ENCODE data around the gene C6orf136. TPM values are rescaled to one million over a fixed set of nuclear protein-coding genes. Genes with fewer than 3 reads are reported as not detected.
"Not testable (repeated sequence)": the region's sequence is repeated elsewhere in the genome, so short reads cannot be mapped to it uniquely, and the experiment has no call there.

C6orf136 gene
- total RNA-seq, 4 donors from 2014 or later = 10.8 to 19.6 (median 16.6) TPM

- no peak for ATAC-seq
- H3K27ac ChIP-seq = no peak overlapping the region
- H3K27me3 ChIP-seq = no peaks in the 10 kb centered on the region
- TF ChIP-seq, protein P1, sequence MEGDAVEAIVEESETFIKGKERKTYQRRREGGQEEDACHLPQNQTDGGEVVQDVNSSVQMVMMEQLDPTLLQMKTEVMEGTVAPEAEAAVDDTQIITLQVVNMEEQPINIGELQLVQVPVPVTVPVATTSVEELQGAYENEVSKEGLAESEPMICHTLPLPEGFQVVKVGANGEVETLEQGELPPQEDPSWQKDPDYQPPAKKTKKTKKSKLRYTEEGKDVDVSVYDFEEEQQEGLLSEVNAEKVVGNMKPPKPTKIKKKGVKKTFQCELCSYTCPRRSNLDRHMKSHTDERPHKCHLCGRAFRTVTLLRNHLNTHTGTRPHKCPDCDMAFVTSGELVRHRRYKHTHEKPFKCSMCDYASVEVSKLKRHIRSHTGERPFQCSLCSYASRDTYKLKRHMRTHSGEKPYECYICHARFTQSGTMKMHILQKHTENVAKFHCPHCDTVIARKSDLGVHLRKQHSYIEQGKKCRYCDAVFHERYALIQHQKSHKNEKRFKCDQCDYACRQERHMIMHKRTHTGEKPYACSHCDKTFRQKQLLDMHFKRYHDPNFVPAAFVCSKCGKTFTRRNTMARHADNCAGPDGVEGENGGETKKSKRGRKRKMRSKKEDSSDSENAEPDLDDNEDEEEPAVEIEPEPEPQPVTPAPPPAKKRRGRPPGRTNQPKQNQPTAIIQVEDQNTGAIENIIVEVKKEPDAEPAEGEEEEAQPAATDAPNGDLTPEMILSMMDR (IDR thresholded peaks at IDR 0.05) = no peak
- TF ChIP-seq POLR2A (IDR thresholded peaks at IDR 0.05) (no peak), EP300 (IDR thresholded peaks at IDR 0.05) (no peak), POLR2AphosphoS5 (IDR thresholded peaks at IDR 0.05) (no peak)
- peaks cover 0 to 100% of the 10 kb centered on the region in 2 donors for H3K36me3 ChIP-seq
- no peaks in the 10 kb centered on the region for H3K9me3 ChIP-seq
- no peaks in the 10 kb centered on the region for H3K4me1 ChIP-seq
- no peak overlapping the region for H3K4me3 ChIP-seq
- 89% methylated on average over 1 of the region's 7 CpGs; no CpG with 5 or more reads in 1 of the 2 donors for WGBS, 2 donors (ENCODE audit: low coverage in 1 of 2)
Observed at GRCh38 chr6:30656513-30656912, 9.6 kb downstream of the C6orf136 start.

DNA sequence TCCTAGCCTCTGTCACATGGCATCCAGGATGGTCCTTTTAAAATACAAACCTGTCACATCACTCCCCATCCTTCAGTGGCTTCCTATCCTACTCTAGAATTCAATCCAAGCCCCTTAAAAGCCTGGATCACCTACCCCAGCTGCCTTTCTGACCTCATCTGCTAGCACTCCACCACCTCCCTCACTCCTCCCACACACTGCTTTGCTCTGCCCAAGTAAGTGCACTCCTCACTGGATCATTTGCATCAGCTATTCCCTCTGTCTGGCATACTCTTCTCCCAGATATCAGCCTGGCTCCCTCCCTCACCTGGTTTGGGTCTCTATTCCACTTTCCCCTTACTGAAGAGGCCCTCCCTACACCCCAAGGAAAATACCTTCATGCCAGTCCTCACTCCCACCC is 10.5 kb downstream of the C6orf136 start:
- ATAC-seq = no peak
- H3K36me3 ChIP-seq = peaks cover 0 to 100% of the 10 kb centered on the region in 2 donors
- H3K27ac ChIP-seq = no peak overlapping the region
- no peaks in the 10 kb centered on the region for H3K27me3 ChIP-seq
- no peaks in the 10 kb centered on the region for H3K4me1 ChIP-seq
- TF ChIP-seq POLR2AphosphoS5 (IDR thresholded peaks at IDR 0.05) (no peak), EP300 (IDR thresholded peaks at IDR 0.05) (no peak), POLR2A (IDR thresholded peaks at IDR 0.05) (no peak)
- TF ChIP-seq, protein P1 (IDR thresholded peaks at IDR 0.05) = no peak
- H3K4me3 ChIP-seq = no peak overlapping the region
- no peaks in the 10 kb centered on the region for H3K9me3 ChIP-seq

- peaks cover 2 to 100% of the 10 kb centered on the region in 2 donors for H3K36me3 ChIP-seq
- H3K27ac ChIP-seq, ATAC-seq, H3K9me3 ChIP-seq, H3K27me3 ChIP-seq, H3K4me1 ChIP-seq, H3K4me3 ChIP-seq: not testable (repeated sequence)
- WGBS, 2 donors (ENCODE audit: low coverage in 1 of 2) = 100% methylated on average over 1 of the region's 5 CpGs; no CpG with 5 or more reads in 1 of the 2 donors
Observed at GRCh38 chr6:30657922-30658321, 11.0 kb downstream of the C6orf136 start.

GRCh38 chr6:30664994-30665767 is 18.2 kb downstream of the C6orf136 start:
- Histone ChIP-seq H3K9me3 (no peaks in the 10 kb centered on the region), H3K36me3 (peaks cover 2 to 99% of the 10 kb centered on the region in 2 donors), H3K27me3 (no peaks in the 10 kb centered on the region), H3K4me3 (no peak overlapping the region), H3K4me1 (peaks cover 0 to under 1% (median 0%) of the 10 kb centered on the region in 3 donors), H3K27ac (no peak overlapping the region)
- ATAC-seq = no peak
- WGBS, 2 donors (ENCODE audit: low coverage in 1 of 2) = 77 to 89% methylated on average over 6 to 21 of the region's 34 CpGs
- no peak for TF ChIP-seq POLR2AphosphoS5 (IDR thresholded peaks at IDR 0.05)
- TF ChIP-seq, protein P1 (IDR thresholded peaks at IDR 0.05) = no peak
- TF ChIP-seq POLR2A (IDR thresholded peaks at IDR 0.05) = no peak
- no peak for TF ChIP-seq EP300 (IDR thresholded peaks at IDR 0.05)

DNA sequence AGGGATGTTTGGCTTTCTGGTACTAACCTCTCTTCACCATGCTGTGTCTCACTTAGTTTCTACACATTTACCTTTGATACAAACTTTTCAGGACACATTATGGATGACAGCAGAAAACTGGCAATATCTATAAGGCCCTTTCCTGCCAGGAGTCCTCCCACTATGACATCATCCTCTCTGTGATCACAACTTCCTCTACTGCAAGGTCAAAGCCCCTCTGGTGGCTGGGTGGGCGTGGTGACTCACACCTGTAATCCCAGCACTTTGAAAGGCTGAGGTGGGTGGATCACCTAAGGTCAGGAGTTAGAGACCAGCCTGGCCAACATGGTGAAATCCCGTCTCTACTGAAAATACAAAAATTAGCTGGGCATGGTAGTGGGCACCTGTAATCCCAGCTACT is 19.4 kb downstream of the C6orf136 start:
- Histone ChIP-seq H3K36me3 (peaks cover 2 to 98% of the 10 kb centered on the region in 2 donors), H3K4me1 (peaks cover 0 to 11% (median 1%) of the 10 kb centered on the region in 3 donors)
- ATAC-seq, H3K27ac ChIP-seq, H3K9me3 ChIP-seq, H3K4me3 ChIP-seq, H3K27me3 ChIP-seq: not testable (repeated sequence)
- 72% methylated on average over 2 of the region's 2 CpGs; no CpG with 5 or more reads in 1 of the 2 donors for WGBS, 2 donors (ENCODE audit: low coverage in 1 of 2)
